CD14-positive monocyte (primary cell): ENCODE results near the gene IL16. TPM values are rescaled to one million over a fixed set of nuclear protein-coding genes. Genes with fewer than 3 reads are reported as not detected.
A peak's percentile ranks its signal among the peaks of the same experiment; 100 is the strongest.

Experiments
- DNase-seq, 3 donors: peaks; one replicate each; pipeline ENCODE4 v3.0.0-alpha.2; 2011 to 2022
- H2AFZ ChIP-seq: 2 replicates; pipeline ENCODE4 v1.6.0; 2012; ENCODE audit warnings: mild to moderate bottlenecking, low read depth, low read length, inconsistent platforms; ENCODE audit not compliant: insufficient read depth, poor library complexity, severe bottlenecking
- H3K27ac ChIP-seq, 2 donors: 1 replicate in 1 of 2; 2 replicates in 1 of 2; pipeline ENCODE4 v1.5.1; 2012 to 2013; ENCODE audit warnings: low read length in 2 of 2, control low read depth in 1 of 2, inconsistent platforms in 1 of 2, low read depth in 1 of 2, mild to moderate bottlenecking in 1 of 2
- H3K27me3 ChIP-seq, 2 donors: one replicate each; pipeline versions ENCODE4 v1.6.0 to v1.6.1; 2011 to 2013; ENCODE audit warnings: low read length in 2 of 2; ENCODE audit not compliant: control insufficient read depth in 2 of 2, insufficient read depth in 2 of 2
- H3K36me3 ChIP-seq, 2 donors: replicated peaks in 1 of 2; 1 replicate in 1 of 2; 2 replicates in 1 of 2; pipeline versions ENCODE4 v1.5.1 to v1.6.1; 2012 to 2013; ENCODE audit warnings: low read length in 2 of 2, control low read depth in 1 of 2, inconsistent platforms in 1 of 2, mild to moderate bottlenecking in 1 of 2; ENCODE audit not compliant: insufficient read depth in 2 of 2, control insufficient read depth in 1 of 2
- H3K4me1 ChIP-seq, 2 donors: 1 replicate in 1 of 2; 2 replicates in 1 of 2; pipeline versions ENCODE4 v1.5.1 to v1.6.1; 2012 to 2013; ENCODE audit warnings: low read length in 2 of 2, control low read depth in 1 of 2, inconsistent platforms in 1 of 2, mild to moderate bottlenecking in 1 of 2, moderate library complexity in 1 of 2; ENCODE audit not compliant: insufficient read depth in 2 of 2, control insufficient read depth in 1 of 2
- H3K4me2 ChIP-seq: replicated peaks from 2 replicates; pipeline ENCODE3; 2012; ENCODE audit warnings: low read length, moderate library complexity, mild to moderate bottlenecking; ENCODE audit not compliant: poor library complexity, severe bottlenecking; ENCODE audit errors: extremely low read depth
- H3K4me3 ChIP-seq, 3 experiments: fragments of 200-600 bp in 1 of 3; sonication (generic) in 1 of 3; replicated peaks in 1 of 3; 1 replicate in 2 of 3; 2 replicates in 1 of 3; pipeline ENCODE4 v1.5.1; 2011 to 2013; ENCODE audit warnings: low read length in 3 of 3, mild to moderate bottlenecking in 3 of 3, control low read depth in 2 of 3, low read depth in 2 of 3, inconsistent platforms in 1 of 3, moderate library complexity in 1 of 3
- H3K79me2 ChIP-seq: 2 replicates; pipeline ENCODE4 v1.6.0; 2012; ENCODE audit warnings: mild to moderate bottlenecking, control low read depth, inconsistent platforms, low read length, moderate library complexity; ENCODE audit not compliant: insufficient read depth
- H3K9ac ChIP-seq: 2 replicates; pipeline ENCODE4 v1.6.0; 2017; ENCODE audit warnings: low read length, mild to moderate bottlenecking; ENCODE audit not compliant: insufficient read depth, poor library complexity, severe bottlenecking
- H3K9me3 ChIP-seq, 2 donors: replicated peaks in 1 of 2; 1 replicate in 1 of 2; 2 replicates in 1 of 2; pipeline versions ENCODE4 v1.5.1 to v1.6.1; 2012 to 2013; ENCODE audit warnings: low read length in 2 of 2, control low read depth in 1 of 2; ENCODE audit not compliant: control insufficient read depth in 1 of 2, insufficient read depth in 1 of 2
- H4K20me1 ChIP-seq: 2 replicates; pipeline ENCODE4 v1.6.0; 2012; ENCODE audit warnings: mild to moderate bottlenecking, low read length, control low read depth, moderate library complexity; ENCODE audit not compliant: insufficient read depth
- H3K27ac Mint-ChIP-seq, 7 donors: one replicate each; pipeline ENCODE4 v1.8.0; 2020; ENCODE audit warnings: mild to moderate bottlenecking in 7 of 7, mixed read lengths in 7 of 7, moderate library complexity in 6 of 7, inconsistent platforms in 2 of 7
- H3K27me3 Mint-ChIP-seq, 3 donors: one replicate each; pipeline ENCODE4 v1.8.0; 2021 to 2022; ENCODE audit warnings: low read depth in 3 of 3, mild to moderate bottlenecking in 3 of 3, mixed read lengths in 3 of 3, moderate library complexity in 3 of 3, inconsistent platforms in 1 of 3
- H3K36me3 Mint-ChIP-seq, 2 donors: one replicate each; pipeline ENCODE4 v1.8.0; 2020; ENCODE audit warnings: mixed read lengths in 2 of 2, inconsistent platforms in 1 of 2, mild to moderate bottlenecking in 1 of 2
- H3K4me1 Mint-ChIP-seq: one replicate; pipeline ENCODE4 v1.8.0; 2020; ENCODE audit warnings: mild to moderate bottlenecking, mixed read lengths
- H3K4me3 Mint-ChIP-seq, 2 donors: one replicate each; pipeline ENCODE4 v1.8.0; 2020; ENCODE audit warnings: mild to moderate bottlenecking in 2 of 2, mixed read lengths in 2 of 2, moderate library complexity in 1 of 2
- H3K9me3 Mint-ChIP-seq, 7 donors: one replicate each; pipeline ENCODE4 v1.8.0; 2020 to 2022; ENCODE audit warnings: mixed read lengths in 7 of 7, mild to moderate bottlenecking in 6 of 7, moderate library complexity in 6 of 7, inconsistent platforms in 2 of 7
- WGBS: methylation state at CpG from one replicate; pipeline ENCODE4 v1.1.5; 2013; ENCODE audit warnings: missing lambda C conversion rate; ENCODE audit not compliant: insufficient coverage; 5-methylcytosine and 5-hydroxymethylcytosine counted together
- intact Hi-C, 2 donors: fragments of 100-400 bp; cut with micrococcal nuclease; formaldehyde crosslinking; loops; one replicate each; pipeline versions ENCODE4 v1.15.0 to v1.15.1; 2023
- polyA plus RNA-seq, 3 donors: library from polyadenylated mRNA; depleted of rRNA in 1 of 3; unstranded in 2 of 3; stranded (reverse) in 1 of 3; fragments of 300-500 nt in 2 of 3; fragments of >200 nt in 1 of 3; fragmentation: Illumina TruSeq in 2 of 3; gene quantifications; 1 replicate in 2 of 3; 2 replicates in 1 of 3; pipeline ENCODE4 v1.2.3, GENCODE V29; 2012 to 2021
- TF ChIP-seq, protein P1 (sequence below): fragments of 200-600 bp; IDR thresholded peaks from one replicate; pipeline ENCODE4 v1.8.0; 2022; ENCODE audit warnings: antibody characterized with exemption, mild to moderate bottlenecking

Gene IL16
- polyA plus RNA-seq, 3 donors, result 64.8 to 95.1 (median 71.5) TPM

DNA sequence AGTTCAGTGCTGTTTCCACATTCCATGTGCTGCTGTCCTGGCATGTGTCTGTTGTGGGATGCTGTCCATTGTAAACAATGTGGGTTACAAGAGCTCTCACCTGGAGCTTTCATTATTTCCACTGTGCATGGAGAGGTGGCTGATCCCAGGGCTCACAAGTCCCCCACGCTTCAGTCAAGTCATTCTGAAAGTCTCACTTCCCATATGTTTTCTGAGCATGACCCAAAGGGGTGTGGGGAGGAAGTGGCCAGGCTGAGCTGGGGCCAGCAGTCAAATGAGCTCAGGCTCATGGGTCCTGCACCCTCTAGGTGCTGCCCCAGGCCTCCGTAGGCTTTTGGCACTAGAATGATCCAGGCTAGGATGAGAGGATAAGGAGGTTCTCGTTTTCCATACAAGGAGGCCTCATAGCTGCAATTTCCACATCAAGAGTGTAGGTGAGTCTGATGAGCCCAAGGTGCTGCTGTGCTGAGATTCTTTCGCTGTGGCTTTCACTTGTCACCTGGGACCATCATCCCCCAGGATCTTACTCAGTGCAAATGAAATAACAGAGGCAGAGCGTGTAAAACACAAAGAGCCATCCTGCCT, 105.2 kb downstream of the IL16 start:
- DNase-seq, result peak; percentile 86 to 92 (median 86)
- Histone ChIP-seq H3K27ac (peak overlapping the region; percentile 94 to 95), H3K79me2 (peaks cover 89% of the 10 kb centered on the region), H4K20me1 (peaks cover 91% of the 10 kb centered on the region), H3K9ac (peak overlapping the region; percentile 55), H2AFZ (no peak overlapping the region), H3K9me3 (no peaks in the 10 kb centered on the region), H3K36me3 (peaks cover 57 to 68% of the 10 kb centered on the region in 2 donors), H3K27me3 (no peaks in the 10 kb centered on the region), H3K4me3 (peak overlapping the region; percentile 1 to 91 (median 19)), H3K4me1 (peaks cover 82 to 88% of the 10 kb centered on the region in 2 donors), H3K4me2 (peak overlapping the region; percentile 91)
- TF ChIP-seq, protein P1, sequence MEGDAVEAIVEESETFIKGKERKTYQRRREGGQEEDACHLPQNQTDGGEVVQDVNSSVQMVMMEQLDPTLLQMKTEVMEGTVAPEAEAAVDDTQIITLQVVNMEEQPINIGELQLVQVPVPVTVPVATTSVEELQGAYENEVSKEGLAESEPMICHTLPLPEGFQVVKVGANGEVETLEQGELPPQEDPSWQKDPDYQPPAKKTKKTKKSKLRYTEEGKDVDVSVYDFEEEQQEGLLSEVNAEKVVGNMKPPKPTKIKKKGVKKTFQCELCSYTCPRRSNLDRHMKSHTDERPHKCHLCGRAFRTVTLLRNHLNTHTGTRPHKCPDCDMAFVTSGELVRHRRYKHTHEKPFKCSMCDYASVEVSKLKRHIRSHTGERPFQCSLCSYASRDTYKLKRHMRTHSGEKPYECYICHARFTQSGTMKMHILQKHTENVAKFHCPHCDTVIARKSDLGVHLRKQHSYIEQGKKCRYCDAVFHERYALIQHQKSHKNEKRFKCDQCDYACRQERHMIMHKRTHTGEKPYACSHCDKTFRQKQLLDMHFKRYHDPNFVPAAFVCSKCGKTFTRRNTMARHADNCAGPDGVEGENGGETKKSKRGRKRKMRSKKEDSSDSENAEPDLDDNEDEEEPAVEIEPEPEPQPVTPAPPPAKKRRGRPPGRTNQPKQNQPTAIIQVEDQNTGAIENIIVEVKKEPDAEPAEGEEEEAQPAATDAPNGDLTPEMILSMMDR, result no peak
- WGBS, result no CpG with 5 or more reads among the region's 5 CpGs
- intact Hi-C loops, result loop anchor here in 1 of 2 donors (10.0 kb wide), 1 partner anchor 1327 kb away; the partner anchor contains the start of gene BCL2A1
- Mint-ChIP-seq H3K36me3 (peaks cover 78 to 88% of the 10 kb centered on the region in 2 donors), H3K9me3 (peaks cover 0 to 3% (median 0%) of the 10 kb centered on the region in 7 donors), H3K27ac (peak overlapping the region; percentile 97 to 99 (median 99)), H3K4me3 (peak overlapping the region; percentile 65 to 84), H3K4me1 (peaks cover 86% of the 10 kb centered on the region), H3K27me3 (peaks cover 0 to 2% (median 0%) of the 10 kb centered on the region in 3 donors)

DNA sequence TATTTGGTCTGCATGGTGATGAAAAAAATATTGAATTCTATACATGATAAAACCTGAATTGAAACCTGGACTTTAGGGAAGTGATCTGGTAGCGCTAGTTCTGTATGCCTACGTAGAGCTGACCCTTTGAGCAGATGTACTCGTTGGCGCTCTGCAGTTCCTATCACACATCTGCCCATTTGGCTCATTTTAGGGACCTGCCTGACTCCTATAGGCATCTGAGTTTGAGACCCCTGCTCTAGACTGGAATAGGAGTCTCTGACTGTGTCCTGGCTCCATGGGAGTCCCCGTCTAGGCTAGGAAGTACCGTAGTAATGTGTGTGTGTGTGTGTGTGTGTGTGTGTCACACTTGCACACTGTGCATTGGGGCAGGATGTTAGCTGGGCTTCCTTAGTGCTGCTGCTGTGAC, 106.0 kb downstream of the IL16 start:
- intact Hi-C loops, result loop anchor here in 1 of 2 donors (10.0 kb wide), 1 partner anchor 1328 kb away; the partner anchor contains the start of gene BCL2A1
- Mint-ChIP-seq H3K4me3 (peak overlapping the region; percentile 65 to 84), H3K36me3 (peaks cover 86 to 91% of the 10 kb centered on the region in 2 donors), H3K27me3 (peaks cover 0 to 2% (median 0%) of the 10 kb centered on the region in 3 donors), H3K27ac (peak overlapping the region; percentile 97 to 99 (median 99)), H3K9me3 (peaks cover 0 to 3% (median 0%) of the 10 kb centered on the region in 7 donors), H3K4me1 (peaks cover 79% of the 10 kb centered on the region)
- Histone ChIP-seq H3K4me2 (peak overlapping the region; percentile 91), H3K36me3 (peaks cover 65 to 76% of the 10 kb centered on the region in 2 donors), H3K79me2 (peaks cover 89% of the 10 kb centered on the region), H3K27ac (peak overlapping the region; percentile 94 to 95), H4K20me1 (peaks cover 99% of the 10 kb centered on the region), H2AFZ (no peak overlapping the region), H3K9me3 (no peaks in the 10 kb centered on the region), H3K4me3 (peak overlapping the region in 2 of 3 experiments; percentile 3 to 91), H3K27me3 (no peaks in the 10 kb centered on the region), H3K9ac (peak overlapping the region; percentile 55), H3K4me1 (peaks cover 77 to 80% of the 10 kb centered on the region in 2 donors)
- DNase-seq, result peak; percentile 65 to 78 (median 66)
- 5% methylated on average over 4 of the region's 6 CpGs for WGBS
- TF ChIP-seq, protein P1, result no peak
